IMR-90 (cell line): ENCODE results near the gene ELL2. TPM values are rescaled to one million over a fixed set of nuclear protein-coding genes. Genes with fewer than 3 reads are reported as not detected.

Experiments used
- ATAC-seq: fragments of 200-7000 bp; cut with Tn5 transposase; 2 replicates; pipeline ENCODE4 v1.9.1; 2020; ENCODE audit warnings: low read depth, mild to moderate bottlenecking, moderate library complexity
- BruUV-seq: library from RNA; stranded (reverse); fragments of 400-500 nt; replicated peaks from 2 replicates; lab custom pipeline; 2021; lab: Mats Ljungman, UMichigan
- CTCF ChIA-PET: fragments of 300-600 bp; formaldehyde crosslinking; extraction: SDS; loops from one replicate; lab custom pipeline; 2021; ENCODE audit warnings: antibody characterized with exemption; lab: Yijun Ruan, JAX
- POLR2A ChIA-PET: fragments of 300-600 bp; sonication (Branson Sonifier 250); formaldehyde crosslinking; loops from one replicate; lab custom pipeline; 2022; ENCODE audit warnings: antibody characterized with exemption; ENCODE audit not compliant: unreplicated experiment; lab: Charles Lee
- DNase-seq: peaks from one replicate; pipeline ENCODE4 v3.0.0; 2013
- H2AFZ ChIP-seq: replicated peaks from 2 replicates; pipeline ENCODE3; 2013; ENCODE audit warnings: low read length, mild to moderate bottlenecking; ENCODE audit not compliant: poor library complexity
- H2AK5ac ChIP-seq: 2 replicates; pipeline ENCODE4 v1.6.1; 2013; ENCODE audit warnings: low read depth, low read length, inconsistent platforms
- H2AK9ac ChIP-seq: replicated peaks from 2 replicates; pipeline ENCODE3; 2013; ENCODE audit warnings: mild to moderate bottlenecking, low read depth, low read length, moderate library complexity; ENCODE audit not compliant: poor library complexity
- H2BK120ac ChIP-seq: 2 replicates; pipeline ENCODE4 v1.6.1; 2013; ENCODE audit warnings: low read depth, low read length, inconsistent platforms
- H2BK15ac ChIP-seq: 3 replicates; pipeline ENCODE4 v1.6.1; 2013; ENCODE audit warnings: low read depth, low read length, inconsistent platforms
- H2BK20ac ChIP-seq: 2 replicates; pipeline ENCODE4 v1.6.1; 2013; ENCODE audit warnings: low read depth, mild to moderate bottlenecking, inconsistent platforms, low read length, moderate library complexity
- H2BK5ac ChIP-seq: 2 replicates; pipeline ENCODE4 v1.6.1; 2013; ENCODE audit warnings: mild to moderate bottlenecking, low read depth, low read length, inconsistent platforms; ENCODE audit not compliant: poor library complexity, severe bottlenecking
- H3K14ac ChIP-seq: replicated peaks from 2 replicates; pipeline ENCODE4 v1.6.1; 2013; ENCODE audit warnings: low read depth, low read length, inconsistent platforms
- H3K18ac ChIP-seq: 2 replicates; pipeline ENCODE4 v1.6.1; 2013; ENCODE audit warnings: low read depth, low read length, control low read depth
- H3K23ac ChIP-seq: 2 replicates; pipeline ENCODE4 v1.6.1; 2013; ENCODE audit warnings: low read depth, low read length, inconsistent platforms
- H3K27ac ChIP-seq: 2 replicates; pipeline ENCODE4 v1.5.1; 2013; ENCODE audit warnings: mild to moderate bottlenecking, control low read depth, low read length; ENCODE audit not compliant: insufficient read depth
- H3K27me3 ChIP-seq: 2 replicates; pipeline ENCODE4 v1.6.1; 2013; ENCODE audit warnings: low read length; ENCODE audit not compliant: control insufficient read depth, insufficient read depth
- H3K36me3 ChIP-seq: 2 replicates; pipeline ENCODE4 v1.6.1; 2013; ENCODE audit warnings: low read length, mixed read lengths; ENCODE audit not compliant: control insufficient read depth, insufficient read depth
- H3K4ac ChIP-seq: 2 replicates; pipeline ENCODE4 v1.6.1; 2013; ENCODE audit warnings: low read depth, low read length, inconsistent platforms
- H3K4me1 ChIP-seq: 2 replicates; pipeline ENCODE4 v1.6.1; 2013; ENCODE audit warnings: low read length, mixed read lengths; ENCODE audit not compliant: control insufficient read depth, insufficient read depth
- H3K4me2 ChIP-seq: 2 replicates; pipeline ENCODE4 v1.6.1; 2013; ENCODE audit warnings: low read depth, mild to moderate bottlenecking, control low read depth, low read length, moderate library complexity
- H3K4me3 ChIP-seq: 2 replicates; pipeline ENCODE4 v1.5.1; 2013; ENCODE audit warnings: low read depth, mild to moderate bottlenecking, control low read depth, low read length, moderate library complexity; ENCODE audit not compliant: insufficient read depth
- H3K56ac ChIP-seq: 2 replicates; pipeline ENCODE4 v1.6.1; 2013; ENCODE audit warnings: low read length, inconsistent platforms; ENCODE audit not compliant: insufficient read depth; ENCODE audit errors: extremely low read depth
- H3K79me1 ChIP-seq, 2 experiments: 2 replicates each; pipeline ENCODE4 v1.6.1; 2013; ENCODE audit warnings: low read length in 2 of 2, inconsistent platforms in 1 of 2, low read depth in 1 of 2
- H3K9ac ChIP-seq: 2 replicates; pipeline ENCODE4 v1.6.1; 2013; ENCODE audit warnings: low read depth, low read length, control low read depth
- H3K9me1 ChIP-seq: 2 replicates; pipeline ENCODE4 v1.6.1; 2013; ENCODE audit warnings: low read length, inconsistent platforms; ENCODE audit not compliant: insufficient read depth
- H3K9me3 ChIP-seq: 2 replicates; pipeline ENCODE4 v1.6.1; 2013; ENCODE audit warnings: low read length; ENCODE audit not compliant: control insufficient read depth, insufficient read depth
- H4K20me1 ChIP-seq: 2 replicates; pipeline ENCODE4 v1.6.1; 2013; ENCODE audit warnings: low read length, inconsistent platforms; ENCODE audit not compliant: insufficient read depth
- H4K5ac ChIP-seq: 2 replicates; pipeline ENCODE4 v1.6.1; 2013; ENCODE audit warnings: mild to moderate bottlenecking, low read depth, low read length, control low read depth
- H4K8ac ChIP-seq, 2 experiments: 2 replicates each; pipeline ENCODE4 v1.6.1; 2013; ENCODE audit warnings: low read depth in 2 of 2, low read length in 2 of 2, control low read depth in 1 of 2, inconsistent platforms in 1 of 2
- H4K91ac ChIP-seq: 2 replicates; pipeline ENCODE4 v1.6.1; 2013; ENCODE audit warnings: low read depth, low read length, inconsistent platforms; ENCODE audit not compliant: insufficient read depth
- CHD1 ChIP-seq: IDR thresholded peaks from 2 replicates; pipeline ENCODE4 v1.6.1; 2012; ENCODE audit warnings: low read depth, low read length, improper control_type of control experiment
- WGBS, 2 experiments: methylation state at CpG; one replicate each; pipeline versions ENCODE4 v1.1.5 to v1.1.7; 2013; ENCODE audit warnings: missing lambda C conversion rate in 2 of 2; ENCODE audit not compliant: insufficient read length in 1 of 2; ENCODE audit errors: extremely low coverage in 2 of 2; 5-methylcytosine and 5-hydroxymethylcytosine counted together
- dilution Hi-C: fragments of 300-500 bp; cut with HindIII; formaldehyde crosslinking; loops from one replicate; pipeline ENCODE4 v1.14.3; 2018; ENCODE audit warnings: low sequenced_read_pairs; ENCODE audit not compliant: unreplicated experiment
- in situ Hi-C: fragments of 300-500 bp; cut with MboI; formaldehyde crosslinking; loops from 3 replicates; pipeline ENCODE4 v1.14.3; 2019; ENCODE audit warnings: low sequenced_read_pairs, inconsistent platforms, mixed read lengths
- intact Hi-C: fragments of 100-400 bp; cut with micrococcal nuclease; formaldehyde crosslinking; loops from 2 replicates; pipeline ENCODE4 v1.10.0; 2022
- polyA plus RNA-seq, 3 experiments: library from polyadenylated mRNA; depleted of rRNA; stranded (reverse); fragments of >200 nt; gene quantifications; 2 replicates each; pipeline ENCODE4 v1.2.3, GENCODE V29; 2012; ENCODE audit warnings: low replicate concordance in 1 of 3
- total RNA-seq: library from RNA; depleted of rRNA; stranded (reverse); fragments of >200 nt; gene quantifications from 2 replicates; pipeline ENCODE4 v1.2.3, GENCODE V29; 2012

The ELL2 gene
- total and polyA plus RNA-seq, 2 of the 4 experiments (the other 2 are of a cell fraction), result 61.4 to 92.5 TPM

- Histone ChIP-seq H4K91ac (peak overlapping the region; percentile 26), H3K4ac (peak overlapping the region; percentile 78), H3K4me3 (peak overlapping the region; percentile 57; the same call in 1 of the 2 replicates), H2BK5ac (peak overlapping the region; percentile 3), H2BK15ac (peak overlapping the region; percentile 92), H3K23ac (no peak overlapping the region), H3K27me3 (no peaks in the 10 kb centered on the region), H2AFZ (peak overlapping the region; percentile 91), H3K9ac (no peak overlapping the region), H4K8ac (peak overlapping the region; percentile 45 to 83; a peak in 3 of 4 replicates), H2AK9ac (peak overlapping the region; percentile 47), H3K56ac (no peak overlapping the region), H3K9me3 (no peaks in the 10 kb centered on the region), H3K4me1 (no peaks in the 10 kb centered on the region), H4K5ac (peak overlapping the region; percentile 19), H2AK5ac (peak overlapping the region; percentile 13; the same call in 1 of the 2 replicates), H4K20me1 (peaks cover 41% of the 10 kb centered on the region), H3K4me2 (peak overlapping the region; percentile 33), H3K18ac (peak overlapping the region; percentile 15), H2BK20ac (peak overlapping the region; percentile 60), H3K14ac (peak overlapping the region; percentile 56), H3K79me1 (peaks cover 9 to 25% of the 10 kb centered on the region in 2 experiments; a peak in 3 of 4 replicates), H3K27ac (peak overlapping the region; percentile 4), H2BK120ac (peak overlapping the region; percentile 56), H3K9me1 (no peaks in the 10 kb centered on the region; the same call in 1 of the 2 replicates), H3K36me3 (peaks cover 24% of the 10 kb centered on the region)
- ATAC-seq, result no peak
- no peak for DNase-seq
- no TSS peak for BruUV-seq
- ChIA-PET POLR2A (no interaction called here), CTCF (interaction anchor here (1.3 kb wide), 1 partner anchor 11 kb away, joined by 5 read pairs; no protein-coding TSS in a partner anchor)
- dilution Hi-C loops (no loop called here), in situ Hi-C loops (no loop called here), intact Hi-C loops (loop anchor here (5.0 kb wide), 1 partner anchor 105 kb away; no protein-coding TSS in a partner anchor)
- no CpG with 5 or more reads among the region's 8 CpGs for whole genome bisulfite sequencing, 2 experiments
- no peak for TF ChIP-seq CHD1
These were observed 773 bp upstream of the ELL2 start for GRCh38 chr5:95962475-95962773.
